Fibroblast of pulmonary artery (primary cell): ENCODE measurements around the gene IL25.
"Not testable (repeated sequence)": the region's sequence is repeated elsewhere in the genome, so short reads cannot be mapped to it uniquely, and the experiment has no call there.

Source experiments
- DNase-seq: peaks from one replicate; pipeline ENCODE4 v3.0.0-alpha.2; 2010; ENCODE audit warnings: low read depth
- H3K4me3 ChIP-seq: replicated peaks from 2 replicates; pipeline ENCODE4 v1.5.1; 2011; ENCODE audit warnings: low read depth, mild to moderate bottlenecking, control low read depth, low read length, moderate library complexity
- TF ChIP-seq, protein P1 (sequence below): IDR thresholded peaks from 2 replicates; pipeline ENCODE4 v1.5.1; 2011; ENCODE audit warnings: mild to moderate bottlenecking, control low read depth, low read length, inconsistent platforms; ENCODE audit errors: missing control alignments

Gene IL25

DNA sequence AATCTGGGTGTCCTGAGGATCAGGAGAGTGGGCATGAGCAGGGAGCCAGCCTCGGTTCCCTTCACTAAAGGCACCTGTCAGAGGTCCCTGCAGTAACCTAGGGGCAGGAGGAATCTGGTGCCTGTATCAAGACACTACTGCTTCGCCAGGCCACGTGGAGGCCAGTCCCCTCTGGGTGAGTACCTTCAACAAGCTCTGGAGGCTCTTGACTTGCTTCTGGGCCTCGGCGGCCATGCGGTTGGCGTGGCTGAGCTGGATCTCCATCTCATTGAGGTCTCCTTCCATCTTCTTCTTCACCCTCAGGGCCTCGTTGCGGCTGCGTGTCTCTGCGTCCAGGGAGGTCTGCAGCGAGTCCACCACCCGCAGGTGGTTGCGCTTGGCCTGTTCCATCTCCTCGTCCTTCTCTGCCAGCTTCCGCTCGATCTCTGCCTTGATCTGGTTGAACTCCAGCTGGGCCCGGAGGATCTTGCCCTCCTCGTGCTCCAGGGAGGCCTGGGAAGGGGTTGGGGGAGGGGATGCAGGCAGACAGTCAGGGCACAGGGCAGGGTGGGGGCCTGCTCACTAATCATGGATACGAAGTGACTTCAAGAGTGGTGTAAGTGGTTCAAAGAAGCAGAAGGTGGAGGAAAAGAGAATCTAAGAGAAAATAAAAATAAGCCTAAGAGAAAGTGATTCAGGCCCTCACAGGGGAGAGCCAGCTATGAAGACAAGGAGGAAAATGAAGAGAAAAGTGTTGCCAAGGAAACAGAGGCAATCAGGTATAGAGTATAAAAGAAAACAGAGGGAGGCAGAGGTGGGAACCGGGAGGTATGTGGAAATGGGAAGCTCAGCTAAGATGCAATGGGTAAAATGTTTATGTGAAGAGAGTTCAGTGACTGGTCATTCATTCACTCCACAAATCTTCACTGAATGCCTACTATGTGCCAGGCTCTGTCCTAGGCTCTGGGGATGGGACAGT lies 43.5 kb downstream of the IL25 start:
- no peak overlapping the region for H3K4me3 ChIP-seq
- DNase-seq = no peak
- TF ChIP-seq, protein P1, sequence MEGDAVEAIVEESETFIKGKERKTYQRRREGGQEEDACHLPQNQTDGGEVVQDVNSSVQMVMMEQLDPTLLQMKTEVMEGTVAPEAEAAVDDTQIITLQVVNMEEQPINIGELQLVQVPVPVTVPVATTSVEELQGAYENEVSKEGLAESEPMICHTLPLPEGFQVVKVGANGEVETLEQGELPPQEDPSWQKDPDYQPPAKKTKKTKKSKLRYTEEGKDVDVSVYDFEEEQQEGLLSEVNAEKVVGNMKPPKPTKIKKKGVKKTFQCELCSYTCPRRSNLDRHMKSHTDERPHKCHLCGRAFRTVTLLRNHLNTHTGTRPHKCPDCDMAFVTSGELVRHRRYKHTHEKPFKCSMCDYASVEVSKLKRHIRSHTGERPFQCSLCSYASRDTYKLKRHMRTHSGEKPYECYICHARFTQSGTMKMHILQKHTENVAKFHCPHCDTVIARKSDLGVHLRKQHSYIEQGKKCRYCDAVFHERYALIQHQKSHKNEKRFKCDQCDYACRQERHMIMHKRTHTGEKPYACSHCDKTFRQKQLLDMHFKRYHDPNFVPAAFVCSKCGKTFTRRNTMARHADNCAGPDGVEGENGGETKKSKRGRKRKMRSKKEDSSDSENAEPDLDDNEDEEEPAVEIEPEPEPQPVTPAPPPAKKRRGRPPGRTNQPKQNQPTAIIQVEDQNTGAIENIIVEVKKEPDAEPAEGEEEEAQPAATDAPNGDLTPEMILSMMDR = no peak

DNA sequence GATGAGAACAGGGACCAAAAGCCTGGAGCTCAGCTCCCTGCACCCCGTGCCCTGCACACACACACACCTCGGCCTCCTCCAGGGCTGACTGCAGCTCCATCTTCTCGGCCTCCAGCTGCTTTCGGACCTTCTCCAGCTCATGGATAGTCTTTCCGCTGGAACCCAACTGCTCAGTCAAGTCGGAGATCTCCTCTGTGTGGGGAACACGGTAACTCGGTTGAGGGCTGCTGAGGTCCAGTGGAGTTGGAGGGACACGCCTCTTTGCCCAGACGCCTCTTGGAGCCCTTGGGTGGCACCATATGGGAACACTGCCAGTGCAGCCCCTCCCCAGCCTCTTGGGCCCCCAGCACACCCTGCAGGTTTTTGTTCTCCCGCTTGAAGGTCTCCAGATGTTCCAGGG lies 44.2 kb downstream of the IL25 start:
- no peak for DNase-seq
- TF ChIP-seq, protein P1 = no peak
- H3K4me3 ChIP-seq = no peak overlapping the region

DNA sequence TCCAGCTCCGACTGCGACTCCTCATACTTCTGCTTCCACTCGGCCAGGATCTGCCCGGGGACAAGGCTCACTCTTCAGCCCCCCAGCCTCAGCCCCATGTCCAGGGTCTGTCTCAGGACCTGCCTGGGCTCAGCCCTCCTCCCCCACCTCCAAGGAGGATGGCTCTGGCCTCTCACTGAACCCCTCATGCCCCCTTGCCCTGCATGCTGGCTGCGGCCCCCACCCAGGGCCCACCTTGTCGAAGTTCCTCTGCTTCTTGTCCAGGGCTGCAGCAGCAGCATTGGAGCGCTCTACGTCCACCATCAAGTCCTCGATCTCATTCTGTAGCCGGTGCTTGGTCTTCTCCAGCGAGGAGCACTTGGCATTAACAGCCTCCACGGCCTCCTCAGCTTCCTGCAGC lies 44.7 kb downstream of the IL25 start:
- H3K4me3 ChIP-seq, DNase-seq: not testable (repeated sequence)

DNA sequence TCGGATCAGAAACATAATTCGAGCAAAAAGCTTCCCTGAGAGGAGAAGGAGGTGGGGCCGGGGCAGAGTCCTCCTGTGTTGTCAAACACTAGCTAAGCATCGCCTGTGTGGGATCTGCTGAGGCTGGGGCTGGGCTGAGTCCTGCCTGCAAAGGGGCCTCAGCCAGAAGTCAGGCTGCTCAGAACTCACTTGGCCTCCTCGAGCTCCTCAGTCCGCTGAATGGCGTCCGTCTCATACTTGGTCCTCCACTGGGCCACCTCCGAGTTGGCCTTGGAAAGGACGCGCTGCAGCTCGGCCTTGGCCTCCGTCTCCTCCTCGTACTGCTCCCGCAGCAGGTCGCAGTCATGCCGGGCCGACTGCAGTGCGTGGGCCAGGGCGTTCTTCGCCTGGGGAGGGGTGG lies 45.4 kb downstream of the IL25 start:
- TF ChIP-seq, protein P1 = no peak
- no peak for DNase-seq
- H3K4me3 ChIP-seq = no peak overlapping the region

DNA sequence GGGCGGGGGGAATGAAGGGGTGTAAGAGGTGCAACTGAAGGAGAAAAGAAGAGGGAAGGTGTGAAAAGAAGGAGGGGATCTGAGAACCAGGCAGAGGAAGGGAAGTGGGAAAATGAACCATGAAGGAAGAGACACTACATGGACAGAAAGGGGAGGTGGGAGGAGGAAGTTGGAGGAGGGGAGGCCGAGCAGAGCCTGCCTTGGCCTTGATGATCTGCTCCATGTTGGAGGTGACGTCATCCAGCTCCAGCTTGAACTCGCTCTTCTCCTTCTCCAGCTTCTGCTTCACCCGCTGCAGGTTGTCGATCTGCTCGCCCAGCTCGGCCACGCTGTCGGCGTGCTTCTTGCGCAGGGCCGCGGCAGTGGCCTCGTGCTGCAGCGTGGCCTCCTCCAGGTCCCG lies 47.0 kb downstream of the IL25 start:
- DNase-seq, H3K4me3 ChIP-seq: not testable (repeated sequence)

DNA sequence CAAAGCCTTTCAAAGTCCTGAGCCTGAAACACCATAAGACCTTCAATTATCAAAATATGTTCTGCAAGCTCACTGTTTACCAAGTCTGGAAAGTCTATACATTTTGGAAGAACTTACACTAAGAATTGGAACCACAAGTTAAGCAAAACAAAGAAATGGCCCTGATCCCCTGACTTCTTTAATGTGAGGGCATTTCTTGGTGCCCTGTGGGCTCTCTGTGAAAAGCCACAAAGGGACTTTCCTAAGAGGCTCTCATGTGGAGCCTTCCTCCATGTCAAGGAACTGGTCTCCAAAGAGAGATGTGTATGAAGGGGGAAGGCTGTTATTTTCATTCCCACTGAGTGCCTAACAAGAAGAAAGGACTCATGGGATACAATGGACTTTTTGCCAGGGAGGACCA lies 49.0 kb downstream of the IL25 start:
- DNase-seq = no peak
- TF ChIP-seq, protein P1 = no peak
- H3K4me3 ChIP-seq = no peak overlapping the region

DNA sequence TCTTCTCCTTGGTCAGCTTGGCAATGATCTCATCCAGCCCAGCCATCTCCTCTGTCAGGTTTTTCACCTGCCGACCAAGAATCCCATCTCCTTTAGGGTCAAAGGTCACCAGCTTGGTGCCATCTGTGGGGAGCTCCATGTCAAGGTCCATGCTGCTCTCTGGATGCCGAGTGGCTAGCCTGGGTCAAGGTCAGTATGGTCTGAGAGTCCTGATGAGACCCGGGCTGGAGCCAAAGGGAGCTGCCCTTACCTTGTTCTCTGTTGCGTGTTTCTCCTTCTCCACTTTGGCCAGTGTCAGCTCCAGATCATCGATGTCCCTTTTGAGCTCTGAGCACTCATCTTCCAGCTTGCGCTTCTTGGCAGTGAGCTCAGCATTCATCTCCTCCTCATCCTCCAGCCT lies 51.0 kb downstream of the IL25 start:
- no peak for DNase-seq
- no peak overlapping the region for H3K4me3 ChIP-seq
- TF ChIP-seq, protein P1 = no peak

DNA sequence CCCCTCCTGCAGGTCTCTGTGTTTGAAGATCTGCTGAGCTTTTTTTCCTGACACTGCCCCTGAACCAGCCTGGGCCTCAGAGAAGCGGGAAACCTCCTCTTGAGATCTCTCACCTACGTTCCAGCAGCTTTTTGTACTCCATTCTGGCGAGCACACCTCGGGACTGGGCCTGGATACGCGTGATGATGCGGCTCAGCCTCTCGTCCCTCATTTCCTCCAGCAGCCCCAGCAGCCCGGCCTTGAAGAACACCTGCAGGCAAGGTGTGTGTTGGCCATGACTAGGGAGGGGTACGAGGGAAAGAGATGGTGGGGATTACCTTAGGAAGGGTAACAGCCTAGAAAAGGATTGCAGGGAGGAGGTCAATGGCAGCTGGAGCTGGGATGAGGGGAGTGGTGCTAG lies 52.6 kb downstream of the IL25 start:
- TF ChIP-seq, protein P1 = no peak
- H3K4me3 ChIP-seq = no peak overlapping the region
- no peak for DNase-seq

DNA sequence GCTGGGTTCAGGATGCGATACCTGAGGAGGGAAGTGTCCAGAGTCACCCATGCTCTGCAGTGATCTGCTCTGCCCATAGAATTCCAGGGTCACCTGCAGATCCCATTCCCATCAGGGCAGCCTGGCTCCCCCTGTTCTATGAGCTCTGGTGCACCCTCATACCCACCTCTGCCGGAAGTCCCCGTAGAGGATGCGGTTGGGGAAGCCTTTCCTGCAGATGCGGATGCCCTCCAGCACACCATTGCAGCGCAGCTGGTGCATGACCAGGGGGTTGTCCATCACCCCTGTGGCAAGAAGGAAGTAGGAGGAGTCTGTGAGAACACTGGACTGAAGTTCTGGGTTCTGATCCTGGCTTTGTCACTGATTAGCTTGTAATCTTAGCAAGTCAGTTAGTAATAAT lies 53.2 kb downstream of the IL25 start:
- H3K4me3 ChIP-seq, DNase-seq: not testable (repeated sequence)
